ENCODE measurements around the gene MRPL20. TPM values are rescaled to one million over a fixed set of nuclear protein-coding genes. Genes with fewer than 3 reads are reported as not detected.
"Not testable (repeated sequence)": the region's sequence is repeated elsewhere in the genome, so short reads cannot be mapped to it uniquely, and the experiment has no call there.

Gene MRPL20
- total RNA-seq, 1 donor from 2014 or later: 154 TPM

DNA sequence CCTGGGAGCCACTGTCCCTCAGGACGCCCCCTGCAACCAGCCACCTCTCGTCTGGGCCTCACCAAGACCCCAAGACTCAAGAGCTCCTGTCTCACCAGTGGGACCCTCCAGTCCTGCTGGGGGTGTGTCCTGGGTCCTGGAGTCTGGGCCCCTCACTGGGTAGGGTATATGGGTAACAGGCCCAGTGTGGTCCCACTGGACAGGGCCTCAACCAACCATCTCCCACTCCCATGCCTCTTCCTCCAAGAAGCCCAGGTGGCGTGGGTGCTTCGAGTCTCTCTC lies 27.7 kb upstream of the MRPL20 start:
- intact Hi-C loops (cut with micrococcal nuclease): no loop called here
- no peak for DNase-seq (ENCODE audit: low spot score)
- Mint-ChIP-seq H3K4me3 (ENCODE audit: low read depth) (no peak overlapping the region), H3K27me3 (ENCODE audit: low read depth) (peaks cover 11% of the 10 kb centered on the region), H3K27ac (no peak overlapping the region), H3K36me3 (ENCODE audit: low read depth) (no peaks in the 10 kb centered on the region), H3K4me1 (ENCODE audit: low read depth) (peaks cover 2% of the 10 kb centered on the region), H3K9me3 (no peaks in the 10 kb centered on the region)

DNA sequence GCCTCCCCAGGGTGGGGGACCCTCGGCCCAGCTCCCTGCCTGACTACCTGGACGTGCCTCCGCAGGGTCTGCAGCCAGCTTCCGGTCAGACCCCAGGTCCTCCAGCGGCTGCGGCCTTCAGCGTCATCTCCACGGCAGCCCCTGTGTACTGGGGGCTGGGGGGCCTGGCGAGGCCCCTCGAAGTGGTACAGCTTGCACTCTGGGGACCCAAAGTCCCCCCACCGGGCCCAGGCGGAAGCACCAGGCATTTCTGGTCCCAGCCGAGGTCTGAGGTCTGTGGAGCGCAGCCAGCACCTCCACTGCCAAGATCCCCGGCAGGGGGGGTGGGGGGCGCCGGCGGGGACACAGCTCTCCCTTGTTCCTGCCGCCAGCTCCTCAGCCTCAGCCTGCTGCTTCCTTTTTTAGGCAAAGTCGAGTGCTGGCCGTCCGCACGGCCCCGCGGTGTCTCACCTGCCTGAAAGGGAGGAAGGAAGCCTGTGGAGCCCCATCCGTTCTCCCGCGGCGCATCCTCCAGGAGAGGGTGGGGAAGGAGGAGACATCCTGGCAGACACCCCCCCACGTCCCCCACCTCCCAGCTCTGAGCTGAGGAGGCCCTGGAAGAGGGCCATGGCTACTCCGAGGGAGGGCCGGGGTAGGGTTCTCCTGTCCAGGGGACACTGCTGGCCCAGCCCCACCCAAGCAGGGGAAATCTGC lies 27.2 kb upstream of the MRPL20 start:
- H3K4me3 Mint-ChIP-seq (ENCODE audit: low read depth): no peak overlapping the region
- intact Hi-C loops (cut with micrococcal nuclease): no loop called here
- DNase-seq (ENCODE audit: low spot score): no peak

GRCh38 chr1:1433804-1434130 lies 26.7 kb upstream of the MRPL20 start:
- peaks cover 15% of the 10 kb centered on the region for H3K27me3 Mint-ChIP-seq (ENCODE audit: low read depth)
- no peak overlapping the region for H3K27ac Mint-ChIP-seq
- H3K4me3 Mint-ChIP-seq (ENCODE audit: low read depth): no peak overlapping the region
- H3K36me3 Mint-ChIP-seq (ENCODE audit: low read depth): no peaks in the 10 kb centered on the region
- no peak for DNase-seq (ENCODE audit: low spot score)
- intact Hi-C loops (cut with micrococcal nuclease): no loop called here
- H3K4me1 Mint-ChIP-seq (ENCODE audit: low read depth): peaks cover 2% of the 10 kb centered on the region
- no peaks in the 10 kb centered on the region for H3K9me3 Mint-ChIP-seq

More for the DNA sequence above, 27.2 kb upstream of the MRPL20 start:
- Mint-ChIP-seq H3K4me1 (ENCODE audit: low read depth) (peaks cover 2% of the 10 kb centered on the region), H3K36me3 (ENCODE audit: low read depth) (no peaks in the 10 kb centered on the region), H3K9me3 (no peaks in the 10 kb centered on the region), H3K27me3 (ENCODE audit: low read depth) (peaks cover 15% of the 10 kb centered on the region), H3K27ac (no peak overlapping the region)

DNA sequence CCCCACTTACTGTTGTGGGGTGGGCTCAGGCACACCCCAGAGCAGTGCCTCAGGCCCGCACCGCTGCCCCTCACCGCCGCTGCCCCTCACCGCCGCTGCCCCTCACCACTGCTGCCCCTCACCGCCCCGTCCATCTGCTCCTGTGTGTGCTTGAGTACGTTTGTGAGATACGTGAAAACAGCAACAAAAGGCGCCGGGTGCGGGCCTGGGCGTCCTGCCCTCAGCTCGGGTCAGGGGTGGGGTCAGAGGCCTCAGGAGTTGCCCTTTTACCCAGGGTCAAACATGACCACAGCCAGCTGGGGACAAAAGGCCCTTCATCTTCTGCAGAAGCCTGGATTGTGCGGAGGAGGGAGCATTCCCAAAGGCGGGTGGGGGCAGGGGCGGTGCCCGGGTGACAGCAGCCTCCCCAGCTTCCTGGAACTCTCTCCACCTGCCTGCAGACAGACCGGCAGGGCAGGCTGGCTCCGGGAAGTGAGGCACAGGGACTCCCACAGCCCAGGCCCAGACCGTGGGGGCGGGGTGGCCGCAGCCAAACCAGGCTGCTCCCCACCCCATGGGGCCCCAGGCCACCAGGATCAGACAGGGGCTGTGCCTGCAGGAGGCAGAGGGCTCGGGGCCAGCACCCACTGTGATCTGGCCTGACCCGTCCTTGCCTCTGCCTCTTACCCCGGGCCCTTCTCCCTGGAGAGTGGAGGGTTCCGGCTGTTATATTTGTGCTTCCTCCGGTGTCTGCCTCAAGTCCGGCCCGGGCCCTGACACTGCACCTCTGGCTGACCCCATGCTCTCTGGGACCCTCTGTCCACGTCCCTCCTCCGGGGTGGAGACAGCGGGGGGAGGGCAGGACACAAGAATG lies 26.1 kb upstream of the MRPL20 start:
- Mint-ChIP-seq H3K27ac (no peak overlapping the region), H3K36me3 (ENCODE audit: low read depth) (no peaks in the 10 kb centered on the region), H3K9me3 (no peaks in the 10 kb centered on the region), H3K4me3 (ENCODE audit: low read depth) (no peak overlapping the region), H3K4me1 (ENCODE audit: low read depth) (peaks cover 2% of the 10 kb centered on the region), H3K27me3 (ENCODE audit: low read depth) (peaks cover 20% of the 10 kb centered on the region)
- DNase-seq (ENCODE audit: low spot score): no peak
- intact Hi-C loops (cut with micrococcal nuclease): no loop called here

DNA sequence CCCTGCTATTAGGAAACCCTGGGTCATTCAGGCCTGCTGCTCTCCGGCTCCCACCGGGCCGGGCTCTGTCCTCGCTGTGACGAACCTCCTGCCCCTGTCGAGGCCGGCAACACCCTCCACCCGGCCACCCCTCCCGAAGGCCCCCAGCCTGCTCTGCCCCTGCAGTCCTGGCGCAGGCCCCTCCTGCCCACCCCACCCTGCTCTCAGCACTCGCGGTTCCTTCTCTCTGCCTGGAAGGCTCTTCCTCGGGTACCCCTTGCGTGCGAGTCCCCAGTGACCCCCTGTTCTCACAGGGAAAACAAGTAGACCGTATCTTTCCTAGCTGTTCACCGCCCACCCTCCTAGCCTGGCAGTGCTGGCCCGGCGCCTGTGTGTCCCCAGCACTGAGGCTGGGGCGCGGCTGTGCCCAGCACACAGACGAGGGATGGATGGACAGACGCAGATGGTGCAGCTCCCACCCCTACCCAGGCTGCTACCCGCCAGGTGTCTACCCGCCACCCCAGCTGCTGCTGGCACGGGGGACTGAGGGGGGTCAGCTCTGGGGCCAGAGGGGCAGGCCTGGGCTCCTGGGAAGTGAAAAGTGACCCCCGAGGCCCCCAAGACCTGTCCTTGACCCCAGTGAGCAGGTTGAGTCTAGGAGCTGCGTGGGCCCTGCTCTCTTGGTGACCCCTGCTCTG lies 25.3 kb upstream of the MRPL20 start:
- H3K9me3 Mint-ChIP-seq: no peaks in the 10 kb centered on the region
- H3K27ac Mint-ChIP-seq: no peak overlapping the region
- H3K36me3 Mint-ChIP-seq (ENCODE audit: low read depth): no peaks in the 10 kb centered on the region
- no peak for DNase-seq (ENCODE audit: low spot score)
- peaks cover 20% of the 10 kb centered on the region for H3K27me3 Mint-ChIP-seq (ENCODE audit: low read depth)
- H3K4me3 Mint-ChIP-seq (ENCODE audit: low read depth): no peak overlapping the region
- peaks cover 2% of the 10 kb centered on the region for H3K4me1 Mint-ChIP-seq (ENCODE audit: low read depth)
- intact Hi-C loops (cut with micrococcal nuclease): no loop called here

DNA sequence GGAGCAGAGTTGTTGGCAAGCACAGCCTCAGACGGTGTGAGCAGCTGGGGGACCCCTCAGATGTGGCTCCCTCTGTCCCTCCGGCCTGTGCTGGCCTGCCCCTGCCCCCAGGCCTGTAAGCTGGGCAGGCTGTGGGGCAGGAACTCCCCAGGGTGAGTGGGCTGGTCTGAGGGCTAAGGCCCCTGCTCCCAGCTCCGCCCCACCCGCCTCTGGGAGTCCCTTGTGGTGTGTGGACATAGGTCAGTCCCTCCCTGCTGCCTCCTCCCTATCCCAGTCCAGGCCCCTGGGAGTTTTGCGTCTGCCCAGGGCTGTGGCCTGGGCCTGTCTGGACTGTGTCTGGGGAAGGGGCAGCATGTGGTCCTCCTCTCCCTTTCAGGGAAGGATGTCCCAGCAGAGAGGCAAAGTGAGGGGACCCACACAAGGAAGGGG lies 24.8 kb upstream of the MRPL20 start:
- Mint-ChIP-seq H3K9me3 (no peaks in the 10 kb centered on the region), H3K4me3 (ENCODE audit: low read depth) (no peak overlapping the region), H3K36me3 (ENCODE audit: low read depth) (no peaks in the 10 kb centered on the region), H3K27me3 (ENCODE audit: low read depth) (peaks cover 20% of the 10 kb centered on the region), H3K27ac (no peak overlapping the region), H3K4me1 (ENCODE audit: low read depth) (peaks cover 2% of the 10 kb centered on the region)
- intact Hi-C loops (cut with micrococcal nuclease): no loop called here
- no peak for DNase-seq (ENCODE audit: low spot score)

DNA sequence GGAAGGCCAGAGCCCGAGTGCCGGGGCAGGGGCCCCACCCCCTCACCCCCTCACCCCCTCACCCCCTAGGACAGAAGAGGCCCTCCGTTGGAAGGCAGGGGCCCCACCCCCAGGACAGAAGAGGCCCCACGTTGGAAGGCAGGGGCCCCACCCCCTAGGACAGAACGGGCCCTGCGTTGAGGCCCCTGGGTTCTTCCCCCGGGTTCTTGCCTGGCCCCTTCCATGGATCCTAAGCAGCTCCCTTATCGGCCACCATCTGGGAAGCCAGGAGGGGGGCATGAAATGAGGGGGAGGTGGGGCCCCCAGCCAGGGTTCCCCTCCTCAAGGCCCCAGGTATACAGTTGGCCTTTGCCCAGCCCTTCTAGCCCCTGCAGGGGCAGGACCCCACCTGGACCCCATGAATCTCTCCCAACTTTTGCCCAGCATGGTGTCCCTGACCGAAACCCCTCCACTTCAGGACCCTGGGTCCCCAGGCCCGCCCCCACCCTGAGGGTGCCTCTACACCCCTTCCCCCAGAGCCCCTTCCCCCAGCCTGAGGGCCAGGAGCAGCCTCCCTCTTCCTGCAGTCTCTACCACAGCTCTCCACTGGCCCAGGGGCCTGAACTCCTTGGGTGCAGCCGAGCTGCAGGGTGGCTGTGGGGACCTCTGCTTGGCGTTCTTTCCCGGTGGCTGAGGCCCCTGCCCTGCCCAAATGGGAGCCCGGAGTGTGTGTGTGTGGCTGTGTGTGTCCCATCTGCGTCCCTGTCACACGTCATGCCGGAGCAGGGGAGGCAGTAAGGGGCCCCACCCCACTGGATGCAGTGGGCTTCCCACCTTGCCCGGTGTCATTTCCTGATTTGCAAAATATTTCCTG lies 24.1 kb upstream of the MRPL20 start:
- Mint-ChIP-seq H3K27ac (no peak overlapping the region), H3K36me3 (ENCODE audit: low read depth) (no peaks in the 10 kb centered on the region), H3K9me3 (no peaks in the 10 kb centered on the region), H3K4me3 (ENCODE audit: low read depth) (no peak overlapping the region), H3K4me1 (ENCODE audit: low read depth) (peaks cover 2% of the 10 kb centered on the region), H3K27me3 (ENCODE audit: low read depth) (peaks cover 17% of the 10 kb centered on the region)
- intact Hi-C loops (cut with micrococcal nuclease): no loop called here
- no peak for DNase-seq (ENCODE audit: low spot score)

GRCh38 chr1:1430114-1430982 lies 23.3 kb upstream of the MRPL20 start:
- no peak overlapping the region for H3K4me3 Mint-ChIP-seq (ENCODE audit: low read depth)
- no peak for DNase-seq (ENCODE audit: low spot score)
- H3K4me1 Mint-ChIP-seq (ENCODE audit: low read depth): peaks cover 2% of the 10 kb centered on the region
- H3K27ac Mint-ChIP-seq: no peak overlapping the region
- intact Hi-C loops (cut with micrococcal nuclease): no loop called here
- H3K9me3 Mint-ChIP-seq: no peaks in the 10 kb centered on the region
- H3K36me3 Mint-ChIP-seq (ENCODE audit: low read depth): no peaks in the 10 kb centered on the region
- peaks cover 19% of the 10 kb centered on the region for H3K27me3 Mint-ChIP-seq (ENCODE audit: low read depth)

- no peaks in the 10 kb centered on the region for H3K9me3 Mint-ChIP-seq
- no peaks in the 10 kb centered on the region for H3K4me1 Mint-ChIP-seq (ENCODE audit: low read depth)
- no peak overlapping the region for H3K4me3 Mint-ChIP-seq (ENCODE audit: low read depth)
- H3K27me3 Mint-ChIP-seq (ENCODE audit: low read depth): peaks cover 20% of the 10 kb centered on the region
- no peak for DNase-seq (ENCODE audit: low spot score)
- H3K27ac Mint-ChIP-seq: no peak overlapping the region
- H3K36me3 Mint-ChIP-seq (ENCODE audit: low read depth): no peaks in the 10 kb centered on the region
- intact Hi-C loops (cut with micrococcal nuclease): no loop called here
Observed at GRCh38 chr1:1429671-1430073, 22.6 kb upstream of the MRPL20 start.

DNA sequence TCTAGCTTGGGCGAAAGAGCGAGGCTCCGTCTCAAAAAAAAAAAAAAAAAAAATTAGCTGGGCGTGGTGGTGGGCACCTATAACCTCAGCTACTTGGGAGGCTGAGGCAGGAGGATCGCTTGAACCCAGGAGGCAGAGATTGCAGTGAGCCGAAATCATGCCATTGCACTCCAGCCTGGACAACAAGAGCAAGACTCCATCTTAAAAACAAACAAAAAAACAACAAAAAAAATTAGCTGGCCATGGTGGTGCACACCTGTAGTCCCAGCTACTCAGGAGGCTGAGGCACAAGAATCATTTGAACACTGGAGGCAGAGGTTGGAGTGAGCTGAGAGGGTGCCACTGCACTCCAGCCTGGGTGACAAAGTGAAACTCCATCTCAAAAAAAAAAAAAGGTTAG lies 21.9 kb upstream of the MRPL20 start:
- intact Hi-C loops (cut with micrococcal nuclease); H3K27ac Mint-ChIP-seq; H3K4me3 Mint-ChIP-seq (ENCODE audit: low read depth); DNase-seq (ENCODE audit: low spot score); H3K36me3 Mint-ChIP-seq (ENCODE audit: low read depth); H3K4me1 Mint-ChIP-seq (ENCODE audit: low read depth); H3K9me3 Mint-ChIP-seq: not testable (repeated sequence)
- peaks cover 22% of the 10 kb centered on the region for H3K27me3 Mint-ChIP-seq (ENCODE audit: low read depth)

DNA sequence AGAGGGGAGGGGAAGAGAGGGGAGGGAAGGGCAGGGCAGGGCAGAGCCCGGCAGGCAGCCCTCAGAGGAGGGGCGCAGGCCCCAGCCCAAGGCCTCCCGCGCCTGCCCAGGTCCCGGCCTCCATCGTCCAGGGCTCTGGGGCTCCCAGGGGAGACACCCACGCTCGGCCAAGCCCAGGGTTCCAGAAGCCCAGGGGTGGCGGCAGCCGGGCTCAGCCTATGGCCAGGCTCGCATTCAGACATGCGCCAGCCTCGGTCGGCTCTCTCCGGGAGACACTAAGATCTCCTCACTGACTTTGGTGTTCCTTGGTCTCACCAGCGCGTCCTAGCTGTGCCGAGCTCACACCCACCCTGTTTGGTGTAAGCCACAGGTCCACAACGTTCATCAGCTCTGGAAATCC lies 21.1 kb upstream of the MRPL20 start:
- intact Hi-C loops (cut with micrococcal nuclease): no loop called here
- no peak for DNase-seq (ENCODE audit: low spot score)
- no peaks in the 10 kb centered on the region for H3K36me3 Mint-ChIP-seq (ENCODE audit: low read depth)
- no peaks in the 10 kb centered on the region for H3K4me1 Mint-ChIP-seq (ENCODE audit: low read depth)
- peak overlapping the region; percentile 27 for H3K4me3 Mint-ChIP-seq (ENCODE audit: low read depth)
- H3K27ac Mint-ChIP-seq: no peak overlapping the region
- H3K27me3 Mint-ChIP-seq (ENCODE audit: low read depth): peaks cover 22% of the 10 kb centered on the region
- no peaks in the 10 kb centered on the region for H3K9me3 Mint-ChIP-seq

- Mint-ChIP-seq H3K4me1 (ENCODE audit: low read depth) (peaks cover 2% of the 10 kb centered on the region), H3K27me3 (ENCODE audit: low read depth) (peaks cover 22% of the 10 kb centered on the region), H3K36me3 (ENCODE audit: low read depth) (no peaks in the 10 kb centered on the region), H3K4me3 (ENCODE audit: low read depth) (no peak overlapping the region), H3K9me3 (no peaks in the 10 kb centered on the region), H3K27ac (no peak overlapping the region)
- no peak for DNase-seq (ENCODE audit: low spot score)
- intact Hi-C loops (cut with micrococcal nuclease): no loop called here
Observed at GRCh38 chr1:1427820-1428148, 20.7 kb upstream of the MRPL20 start.

Measured in activated T-helper 2 cell treated with anti-CD3 and anti-CD28 coated beads, Interferon-gamma antibody, Interleukin-2, Interleukin-4, amounts not matched to agents 10 μg/mL and 5 μg/mL and 100 μg/mL, durations not matched to agents 14 hours and 24 hours and 36 hours (primary cell).